Activated T-helper 1 cell treated with anti-CD3 and anti-CD28 coated beads, Interleukin-2, amount 50 U/mL, for 16 hours (primary cell): ENCODE results near the gene HRH4.
A peak's percentile ranks its signal among the peaks of the same experiment; 100 is the strongest.

Source experiments
- DNase-seq, 2 donors: peaks; one replicate each; pipeline ENCODE4 v3.0.0-alpha.2; 2020; ENCODE audit warnings: low read depth in 1 of 2, low spot score in 1 of 2

Gene HRH4

GRCh38 chr18:24460388-24460787 lies at the start of gene HRH4:
TSS of gene HRH4 (plus strand) at chr18:24460637. CDS start at chr18:24460729, 92 bp downstream.
- no peak for DNase-seq

- DNase-seq = no peak
These were observed 47.3 kb upstream of the HRH4 start for GRCh38 chr18:24413148-24413547.

GRCh38 chr18:24414349-24415003 lies 46.0 kb upstream of the HRH4 start:
- DNase-seq = no peak

- DNase-seq = no peak
These were observed 43.0 kb upstream of the HRH4 start for GRCh38 chr18:24417480-24417879.

- DNase-seq = no peak
These were observed 39.9 kb upstream of the HRH4 start for GRCh38 chr18:24420551-24420950.

GRCh38 chr18:24421831-24422230 lies 38.6 kb upstream of the HRH4 start:
- DNase-seq = no peak

- no peak for DNase-seq
These were observed 34.4 kb upstream of the HRH4 start for GRCh38 chr18:24426073-24426397.

- peak; percentile 61 to 67 for DNase-seq
These were observed 33.8 kb upstream of the HRH4 start, which contains the start of gene IMPACT for GRCh38 chr18:24426398-24427294. TSS of gene IMPACT (plus strand) at chr18:24426670. CDS start at chr18:24426757, 87 bp downstream.

- no peak for DNase-seq
These were observed 33.0 kb upstream of the HRH4 start for GRCh38 chr18:24427484-24427883.

GRCh38 chr18:24428709-24429108 lies 31.7 kb upstream of the HRH4 start:
- no peak for DNase-seq

- DNase-seq = no peak
These were observed 31.2 kb upstream of the HRH4 start for GRCh38 chr18:24429188-24429587.

GRCh38 chr18:24432618-24433017 lies 27.8 kb upstream of the HRH4 start:
- no peak for DNase-seq

GRCh38 chr18:24436939-24437338 lies 23.5 kb upstream of the HRH4 start:
- no peak for DNase-seq

GRCh38 chr18:24443870-24444269 lies 16.6 kb upstream of the HRH4 start:
- DNase-seq = no peak

- no peak for DNase-seq
These were observed 14.0 kb upstream of the HRH4 start for GRCh38 chr18:24446453-24446852.

- no peak for DNase-seq
These were observed 13.4 kb upstream of the HRH4 start for GRCh38 chr18:24446953-24447538.

- no peak for DNase-seq
These were observed 12.5 kb upstream of the HRH4 start for GRCh38 chr18:24447961-24448360.

GRCh38 chr18:24456549-24456948 lies 3.9 kb upstream of the HRH4 start:
- no peak for DNase-seq

GRCh38 chr18:24459772-24460171 lies 665 bp upstream of the HRH4 start:
- DNase-seq = no peak

GRCh38 chr18:24461996-24462395 lies 1.6 kb downstream of the HRH4 start:
- no peak for DNase-seq

GRCh38 chr18:24462838-24463775 lies 2.7 kb downstream of the HRH4 start:
- DNase-seq = no peak
